ENCODE measurements around the gene TMEM115.

TMEM115 gene

DNA sequence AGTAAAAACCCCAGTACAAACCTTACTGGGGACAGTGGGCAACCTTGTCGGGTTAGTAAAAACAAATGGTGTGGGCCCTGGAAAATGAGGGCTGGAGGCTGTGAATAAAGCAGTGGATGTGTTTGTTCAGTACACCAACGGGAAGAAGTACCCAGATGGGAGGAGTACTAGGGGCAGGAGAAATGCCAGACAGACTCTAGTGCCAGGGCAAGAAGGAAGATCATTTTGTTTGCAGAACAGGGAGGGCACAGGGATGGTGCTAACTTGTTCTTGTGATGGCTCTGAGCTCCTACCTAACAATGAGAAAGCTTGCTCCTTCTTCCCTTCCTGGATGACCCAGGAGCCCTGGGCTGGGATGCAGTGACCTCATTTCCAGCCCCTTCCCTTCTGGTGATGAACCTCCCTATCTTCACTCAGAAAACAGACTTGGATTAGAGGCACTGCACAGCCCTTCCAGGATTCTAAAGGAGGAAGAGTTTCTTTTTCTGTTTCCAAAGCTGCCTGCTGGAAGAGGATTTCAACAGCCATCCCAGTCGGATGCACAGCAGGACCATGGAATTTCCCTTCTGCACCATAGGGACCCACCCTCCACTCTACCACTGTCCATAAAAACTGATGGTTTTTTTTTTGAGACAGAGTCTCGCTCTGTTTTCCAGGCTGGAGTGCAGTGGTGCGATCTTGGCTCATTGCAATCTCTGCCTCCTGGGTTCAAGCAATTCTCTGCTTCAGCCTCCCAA is 24.8 kb downstream of the TMEM115 start:
- DNase-seq (ENCODE audit: low spot score), result no peak

DNA sequence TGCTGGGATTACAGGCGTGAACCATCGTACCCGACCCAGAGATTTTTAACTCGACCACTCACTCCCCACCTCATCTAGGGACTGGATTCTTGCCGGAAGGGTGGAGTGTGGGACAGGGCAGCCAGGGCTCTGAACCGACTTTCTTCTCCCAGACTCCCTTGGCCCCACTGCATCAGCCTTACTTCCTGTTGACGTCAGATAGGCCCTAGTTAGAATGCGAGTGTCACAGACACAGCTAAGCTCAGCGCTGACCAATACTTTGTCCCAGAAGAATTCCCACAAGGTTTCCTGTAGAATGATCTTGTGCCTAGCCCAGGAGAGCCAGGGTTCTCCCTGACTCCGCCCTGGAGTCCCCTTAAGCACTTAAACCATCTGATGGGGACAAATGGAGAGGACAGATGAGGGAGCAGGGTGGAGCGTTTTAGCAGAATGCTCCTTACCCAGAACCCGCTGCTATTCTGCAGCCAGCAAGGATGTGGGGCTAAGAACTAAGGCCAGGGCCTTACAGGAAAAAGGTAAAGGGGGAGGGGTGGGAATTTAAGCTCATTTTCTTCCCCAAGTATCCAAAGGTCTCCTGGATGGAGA is 25.5 kb downstream of the TMEM115 start:
- DNase-seq (ENCODE audit: low spot score), result peak; percentile 64

DNA sequence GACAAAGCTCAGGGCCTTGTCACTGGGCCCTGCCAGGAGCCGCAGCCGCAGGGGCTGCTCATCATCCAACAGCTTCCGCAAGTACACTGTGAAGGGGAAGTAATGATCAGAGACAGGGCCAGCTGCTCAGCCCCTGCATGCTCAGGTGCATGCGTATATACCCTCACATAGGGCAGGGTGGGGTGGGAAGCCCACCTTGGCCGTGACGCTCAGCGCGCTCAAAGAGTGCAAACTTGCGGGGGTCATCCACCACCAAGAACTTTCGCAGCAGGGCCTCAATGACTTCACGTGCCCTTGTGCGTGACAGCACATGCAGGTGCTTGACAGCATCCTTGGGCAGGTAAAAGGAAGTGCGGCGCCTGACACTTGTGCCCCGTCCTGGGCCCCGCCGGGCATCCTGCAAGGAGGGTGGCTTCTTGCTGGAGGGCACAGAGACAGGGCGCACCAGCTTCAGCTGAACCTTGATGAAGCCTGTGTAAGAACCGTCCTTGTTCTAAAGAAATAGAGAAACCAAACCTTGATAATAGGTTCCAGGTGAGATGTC is 27.9 kb downstream of the TMEM115 start:
- no peak for DNase-seq (ENCODE audit: low spot score)

DNA sequence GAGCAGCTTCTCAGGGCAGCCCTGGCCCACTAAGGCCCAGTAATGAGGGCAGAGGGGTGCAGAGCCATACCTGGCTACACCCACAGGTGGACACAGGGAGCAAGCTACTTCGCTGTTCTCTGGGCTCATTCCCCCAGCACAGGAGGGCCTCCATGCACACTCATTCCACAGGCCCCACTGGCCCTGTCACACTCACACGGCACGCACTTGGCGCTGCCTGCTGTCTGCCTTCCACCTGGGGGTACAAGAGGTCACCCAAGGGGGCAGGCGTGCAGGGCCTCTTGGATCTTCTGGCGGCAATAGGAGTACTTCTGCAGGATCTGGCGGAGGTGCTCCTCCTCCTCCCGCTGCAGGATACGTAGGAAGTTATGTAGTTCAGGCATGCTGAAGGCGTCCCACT is 29.0 kb downstream of the TMEM115 start:
- no peak for DNase-seq (ENCODE audit: low spot score)

DNA sequence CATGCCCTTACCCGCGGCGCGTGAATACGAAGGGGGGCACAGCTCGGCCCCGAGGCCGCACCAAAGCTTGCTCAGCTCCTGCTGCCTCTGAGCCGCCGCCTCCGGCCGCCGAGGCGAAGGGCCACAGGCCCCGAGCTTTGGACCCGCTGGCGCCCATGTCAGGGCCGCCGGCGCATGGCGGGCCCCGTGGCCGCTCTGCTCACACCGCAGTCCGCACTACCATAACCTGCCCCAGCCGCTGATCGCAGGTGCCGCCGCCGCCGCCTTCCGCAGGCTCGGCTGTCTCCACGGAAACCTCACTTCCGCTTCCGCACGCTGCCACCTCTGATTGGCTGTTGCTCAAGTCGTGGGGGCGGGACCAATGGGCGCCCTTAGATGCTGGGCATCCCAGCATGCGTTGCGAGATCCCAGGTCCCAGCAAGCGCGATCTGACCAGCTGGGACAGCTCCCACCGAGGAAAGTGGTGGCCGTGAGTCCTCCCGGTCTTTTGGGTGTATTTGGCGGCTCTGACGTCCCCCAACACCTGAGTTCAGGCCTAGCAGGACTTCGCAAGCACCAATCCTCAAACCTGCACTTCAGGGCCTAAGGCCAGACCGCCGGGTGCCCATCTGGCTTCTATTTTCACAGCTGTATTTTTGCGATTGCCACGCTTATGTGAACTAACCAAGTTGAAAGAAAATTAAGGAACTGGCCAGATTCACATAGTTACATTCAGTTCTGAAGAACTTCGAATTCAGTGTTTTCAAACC is 31.2 kb downstream of the TMEM115 start, which contains the start of gene TUSC2:
TSS of gene TUSC2 (minus strand) at position 281 of the 749 bp plus-strand sequence. CDS start at position 157, 124 bp downstream.
- peak; percentile 96 for DNase-seq (ENCODE audit: low spot score)

DNA sequence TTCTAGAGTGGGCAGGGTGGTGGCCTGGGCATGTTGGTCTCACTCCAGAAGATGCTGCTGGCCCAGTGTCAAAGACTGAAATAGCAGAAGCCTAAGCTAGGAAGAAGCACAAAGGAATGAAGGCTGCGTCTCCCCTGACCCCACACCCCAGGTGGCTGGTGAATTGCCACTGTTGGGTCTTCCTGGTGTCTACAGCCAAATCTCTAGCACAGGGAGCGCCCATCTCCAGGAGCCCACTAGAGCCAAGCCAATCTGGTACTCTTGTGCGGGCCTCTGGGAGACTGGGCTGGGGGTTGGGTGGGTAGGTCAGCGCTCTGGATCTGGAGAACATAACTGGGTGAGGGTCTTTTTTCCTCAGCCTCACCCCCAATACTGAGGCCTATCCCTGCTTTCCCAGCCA is 32.2 kb downstream of the TMEM115 start:
- no peak for DNase-seq (ENCODE audit: low spot score)

DNA sequence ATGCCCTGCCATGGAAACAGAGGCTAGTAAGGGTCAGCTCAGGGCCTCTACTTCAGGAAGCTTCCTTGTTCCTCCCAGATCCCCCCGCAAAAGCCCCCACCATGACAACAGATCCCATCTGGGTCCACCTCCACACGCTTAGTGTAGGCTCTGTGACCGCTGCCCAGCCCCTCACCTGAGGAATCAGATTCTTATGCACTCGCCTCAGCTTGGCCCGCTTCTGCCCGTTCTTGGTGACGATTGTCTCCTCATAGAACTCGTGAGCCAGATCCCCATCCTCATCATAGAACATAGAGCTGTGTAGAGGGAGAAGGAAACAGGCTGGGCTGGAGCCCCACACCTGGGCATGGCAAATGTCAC is 33.2 kb downstream of the TMEM115 start:
- DNase-seq (ENCODE audit: low spot score), result no peak

DNA sequence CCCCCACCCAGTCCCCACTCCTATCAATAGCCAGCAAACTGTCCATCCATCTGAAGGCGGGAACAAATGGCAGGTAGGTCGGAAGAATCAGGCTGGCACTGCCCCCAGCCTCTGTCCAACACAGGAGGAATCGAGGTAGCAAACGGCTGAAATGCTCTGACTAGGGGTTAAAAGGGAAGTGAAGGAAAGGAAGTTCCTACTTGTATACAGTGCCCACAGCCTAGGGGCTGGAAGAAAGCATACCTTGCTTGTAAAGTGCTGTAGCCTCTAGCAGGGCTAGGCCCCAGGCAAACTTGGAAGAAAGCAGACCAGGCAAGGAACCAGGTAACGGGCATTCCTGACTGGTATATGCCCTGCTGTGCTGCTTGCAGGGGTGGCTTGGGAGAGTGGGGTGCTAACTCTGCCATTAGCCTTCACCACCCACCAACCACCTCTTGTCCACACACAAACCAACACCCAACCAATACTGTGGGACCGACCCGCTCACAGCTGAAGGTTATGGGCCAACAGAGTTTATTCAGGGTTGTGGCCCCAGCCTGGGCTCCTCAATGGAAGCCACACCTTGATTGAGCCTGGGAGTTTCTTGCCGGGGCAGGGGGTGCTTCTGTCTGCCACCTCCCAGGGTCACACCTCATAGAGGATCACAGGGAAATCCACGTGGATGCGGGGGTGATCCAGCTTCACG is 33.7 kb downstream of the TMEM115 start:
- DNase-seq (ENCODE audit: low spot score), result no peak

DNA sequence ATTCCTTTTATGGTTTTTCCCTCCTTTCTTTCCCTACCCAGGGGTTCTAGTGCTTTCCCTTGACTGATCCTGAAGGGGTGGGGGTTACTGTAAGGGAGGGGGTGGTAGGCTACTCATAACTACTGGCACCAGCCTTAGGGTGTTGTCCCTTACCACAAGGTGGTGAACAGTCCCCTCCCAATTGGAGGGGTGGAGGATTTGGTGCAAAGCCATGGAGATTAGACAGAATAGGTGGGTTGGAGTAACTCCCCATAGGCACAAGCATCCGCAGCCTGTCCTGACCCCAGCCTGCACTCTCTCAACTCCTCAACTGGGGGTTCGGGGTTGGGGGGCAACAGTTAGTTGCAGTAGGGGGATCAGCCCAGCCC is 34.2 kb downstream of the TMEM115 start:
- no peak for DNase-seq (ENCODE audit: low spot score)

DNA sequence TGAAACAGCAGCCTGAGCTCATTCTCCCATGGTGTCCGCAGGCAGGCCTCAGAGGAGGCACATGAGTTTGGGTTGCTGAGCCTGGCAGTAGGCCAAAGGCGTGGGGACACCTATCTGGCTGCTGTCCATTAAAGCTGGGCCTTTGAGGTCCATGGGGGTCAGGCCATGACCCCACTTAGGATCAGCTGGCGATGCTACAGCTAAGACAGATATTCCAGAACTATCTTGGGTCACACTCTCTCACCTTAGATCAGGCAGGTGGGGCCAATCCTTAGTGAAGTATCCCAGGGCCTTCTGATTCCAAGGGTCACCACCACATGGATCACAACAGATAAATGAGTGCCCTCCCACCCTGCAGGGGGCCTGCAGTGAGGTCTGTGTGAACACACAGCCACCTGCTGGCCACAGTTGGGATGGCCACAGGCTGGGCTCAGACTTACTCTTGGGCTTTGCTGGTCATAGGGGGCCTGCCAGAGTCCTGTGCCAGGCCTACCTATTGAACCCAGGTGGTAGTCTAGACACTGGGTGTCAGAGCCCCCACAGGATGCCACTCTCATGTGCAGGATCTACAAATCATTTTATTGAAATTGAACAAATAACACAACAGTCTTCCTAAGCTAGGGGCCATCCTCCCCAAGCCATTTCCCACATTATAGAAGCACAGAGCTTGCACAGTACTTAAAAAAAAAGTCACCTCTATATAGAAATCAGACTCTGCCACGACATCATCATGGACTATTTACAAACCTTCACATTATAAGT is 34.8 kb downstream of the TMEM115 start:
- DNase-seq (ENCODE audit: low spot score), result peak; percentile 78

DNA sequence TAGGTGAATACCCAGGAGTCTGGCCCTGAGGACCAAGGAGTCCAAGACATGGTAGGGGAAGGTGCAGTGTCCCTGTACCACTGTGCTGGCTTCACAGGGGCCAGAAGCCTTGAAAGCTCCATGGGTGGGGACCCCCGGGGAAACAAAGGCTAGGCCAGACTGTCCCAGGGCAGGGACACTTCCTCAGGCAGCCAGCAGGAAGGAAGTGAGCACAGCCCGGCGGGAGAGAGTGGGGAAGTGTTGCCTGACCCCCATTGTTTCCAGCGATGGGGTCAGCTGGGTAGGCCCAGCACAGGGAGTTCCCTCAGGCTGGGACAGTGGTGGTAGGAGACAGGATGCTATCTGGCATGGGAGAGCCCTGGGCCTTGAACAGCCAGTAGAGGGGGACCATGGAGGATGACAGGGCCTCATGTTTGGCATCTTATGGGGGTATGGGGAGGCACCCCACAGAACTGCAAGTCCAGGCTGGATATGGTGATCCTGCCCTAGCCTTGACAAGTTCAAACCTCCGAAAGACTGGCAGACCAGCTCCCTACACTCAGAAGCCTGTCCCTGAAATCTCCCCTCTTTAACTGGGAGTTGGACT is 35.6 kb downstream of the TMEM115 start:
- no peak for DNase-seq (ENCODE audit: low spot score)

DNA sequence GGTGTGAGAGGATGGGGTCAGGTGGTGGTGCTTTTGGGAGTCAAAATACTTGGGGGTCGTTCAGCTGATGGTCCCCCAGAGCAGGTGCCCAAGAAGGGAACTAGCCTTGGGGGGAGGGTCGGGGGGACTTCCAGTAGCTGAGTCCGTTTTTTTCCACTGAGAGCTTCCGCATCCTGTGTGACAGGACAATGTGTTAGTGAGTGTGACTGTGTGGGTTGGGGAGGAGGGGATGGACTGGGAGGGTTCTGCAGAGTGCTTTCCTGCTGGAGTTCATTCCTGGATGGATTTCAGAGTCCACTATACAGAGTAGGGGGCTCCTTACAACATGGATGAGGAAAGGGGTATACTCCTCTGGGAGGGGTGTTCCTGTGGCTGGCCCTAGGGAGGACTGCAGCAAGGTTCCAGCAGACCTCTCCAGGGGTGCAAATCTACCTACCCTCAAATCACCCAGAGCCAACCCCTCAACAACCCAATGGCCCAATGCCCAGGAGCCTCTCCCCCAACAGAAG is 36.2 kb downstream of the TMEM115 start:
- no peak for DNase-seq (ENCODE audit: low spot score)

DNA sequence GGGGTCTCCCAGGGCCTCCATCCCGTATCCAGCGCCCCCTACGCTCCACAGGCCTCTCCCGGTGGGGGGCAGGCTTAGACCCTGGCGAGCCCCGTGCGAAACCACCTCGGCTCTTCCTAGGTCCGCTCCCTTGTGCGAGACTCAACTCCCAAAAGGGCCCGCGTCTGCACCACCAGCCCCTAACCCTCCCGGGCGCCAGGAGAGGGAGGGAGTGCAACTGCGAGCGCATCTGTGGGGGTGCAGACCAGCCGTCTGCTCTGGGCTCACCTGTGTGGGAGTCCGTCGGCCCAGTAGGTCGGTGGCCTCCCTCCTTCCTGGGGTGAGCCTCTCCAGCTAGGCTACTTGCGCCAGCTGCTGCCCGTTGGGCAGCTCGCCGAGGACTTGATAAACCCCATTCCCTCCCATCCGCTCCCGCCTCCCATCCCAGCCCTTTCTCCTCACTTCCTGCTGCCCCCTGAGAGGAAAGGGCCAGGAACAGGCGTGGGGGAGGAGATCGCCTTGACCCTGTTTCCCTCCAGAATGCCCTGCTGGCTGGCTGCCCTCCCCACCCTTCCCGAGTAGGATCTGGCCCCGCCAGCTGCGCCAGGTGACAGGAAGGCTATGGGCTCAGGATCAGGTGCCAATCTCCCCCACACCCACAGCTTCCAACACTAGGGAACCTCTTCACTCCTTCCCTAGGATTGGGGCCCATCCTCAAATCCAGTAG is 36.8 kb downstream of the TMEM115 start, which contains the start of gene HYAL2:
TSS of gene HYAL2 (minus strand) at position 360 of the 706 bp plus-strand sequence. CDS start 2,256 bp downstream, outside the sequence.
- no peak for DNase-seq (ENCODE audit: low spot score)

DNA sequence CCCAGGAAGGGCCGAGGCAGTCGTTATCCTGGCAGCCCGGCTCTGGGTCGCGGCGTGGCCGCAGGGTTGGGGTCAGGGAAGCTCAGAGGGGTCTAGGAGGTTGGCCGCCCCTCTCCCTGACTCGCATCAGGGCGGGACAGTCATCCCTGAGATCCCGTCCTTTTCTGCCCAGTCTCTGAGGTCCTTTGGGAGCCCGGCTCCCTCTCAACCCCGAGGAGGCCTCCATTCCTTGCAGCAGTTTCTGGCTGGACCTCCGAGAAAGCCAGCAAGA is 37.3 kb downstream of the TMEM115 start:
- no peak for DNase-seq (ENCODE audit: low spot score)

DNA sequence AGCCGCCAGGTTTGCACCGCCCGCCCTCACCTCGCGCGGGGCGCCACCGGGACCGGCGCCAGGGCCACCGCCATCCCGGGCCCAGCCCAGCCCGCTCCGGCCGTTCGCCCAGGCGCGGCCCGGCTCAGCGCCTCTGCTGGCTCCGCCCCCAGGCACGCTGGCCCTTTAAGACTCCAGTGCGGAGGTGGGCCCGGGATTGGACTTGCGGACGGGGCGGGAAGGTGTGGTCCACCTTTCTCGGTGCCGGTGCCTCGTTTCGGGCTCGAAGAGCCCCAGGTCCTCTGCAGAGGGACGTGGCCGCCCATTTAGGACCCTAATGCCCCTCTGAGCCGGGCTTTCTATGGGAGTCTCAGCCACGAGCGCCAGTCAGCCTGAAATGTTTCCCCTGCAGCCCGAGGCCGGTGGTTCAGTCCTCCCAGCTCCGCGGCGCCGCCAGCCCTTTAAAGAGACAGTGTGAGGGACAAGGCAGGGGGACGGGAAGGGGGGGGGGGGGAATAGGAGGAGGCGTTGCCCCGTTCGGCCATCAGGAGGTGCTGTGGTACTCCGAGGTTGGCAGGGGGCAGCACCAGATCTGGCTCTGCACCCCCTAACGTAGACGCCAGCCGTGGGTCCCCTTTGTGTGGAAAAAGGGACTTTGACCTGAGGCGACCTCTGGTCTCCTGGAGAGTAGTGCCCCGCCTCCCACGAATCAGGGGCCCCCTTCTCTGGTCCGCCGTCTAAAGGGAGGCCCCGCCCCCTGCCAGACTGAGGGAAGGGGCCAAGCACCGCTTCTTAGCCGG is 37.8 kb downstream of the TMEM115 start:
- peak; percentile 94 for DNase-seq (ENCODE audit: low spot score)

DNA sequence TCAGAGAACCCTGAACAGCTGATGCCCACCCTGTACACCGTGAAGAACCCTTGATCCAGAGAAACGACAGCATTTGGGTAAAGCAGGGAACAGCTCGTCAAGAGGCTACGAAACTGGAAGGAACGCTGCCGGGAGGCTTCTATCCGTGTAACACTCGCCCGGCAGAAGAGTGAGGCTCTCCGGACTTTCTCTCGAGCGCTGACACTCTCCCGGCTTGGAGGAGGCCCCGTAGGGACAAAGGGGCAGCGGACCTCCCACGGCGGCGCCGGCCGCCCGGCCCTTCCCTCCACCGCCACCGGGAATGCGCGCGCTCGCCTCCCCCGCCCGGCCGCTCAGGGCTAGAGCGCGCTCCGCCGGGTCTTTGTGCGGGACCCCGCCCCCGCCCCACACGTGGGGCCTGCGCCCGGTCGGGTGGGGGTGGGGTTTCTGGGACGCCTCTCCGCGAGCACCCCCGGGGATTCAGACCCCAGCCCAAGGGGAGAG is 38.4 kb downstream of the TMEM115 start:
- DNase-seq (ENCODE audit: low spot score), result peak; percentile 89

DNA sequence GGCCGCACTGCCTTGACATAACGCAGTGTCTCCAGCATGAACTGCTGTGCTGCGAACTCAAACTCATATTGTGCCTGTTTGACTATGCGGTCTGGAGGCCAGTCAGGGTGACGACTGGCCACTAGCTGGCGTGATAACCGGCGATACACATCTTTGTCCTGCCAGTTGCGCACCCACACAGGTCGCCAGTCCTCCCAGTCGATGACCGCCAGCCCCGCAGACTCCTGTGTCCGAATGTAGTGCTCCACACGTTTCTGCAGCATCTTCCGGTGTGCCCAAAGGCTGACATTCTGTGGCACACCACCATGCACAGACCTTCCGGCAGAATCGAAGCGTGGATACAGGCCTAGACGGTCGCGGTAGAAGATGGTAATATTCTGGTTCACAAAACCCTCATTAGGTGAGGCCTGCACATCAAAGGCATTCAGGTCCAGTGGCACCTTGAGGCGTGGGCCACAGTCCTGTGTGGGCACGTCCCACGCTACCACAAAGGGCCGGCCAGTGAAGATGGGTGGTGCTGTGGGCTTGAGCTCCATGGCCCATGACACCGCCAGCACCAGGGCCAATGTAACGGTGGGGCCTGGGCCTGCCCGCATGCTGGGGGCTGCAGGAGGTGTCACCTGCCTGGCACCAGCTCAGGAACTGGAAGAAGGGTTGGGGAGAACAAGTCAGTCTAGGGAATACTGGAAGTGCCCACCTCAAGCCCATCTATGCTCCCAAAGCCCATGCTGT is 39.3 kb downstream of the TMEM115 start:
- DNase-seq (ENCODE audit: low spot score), result no peak

DNA sequence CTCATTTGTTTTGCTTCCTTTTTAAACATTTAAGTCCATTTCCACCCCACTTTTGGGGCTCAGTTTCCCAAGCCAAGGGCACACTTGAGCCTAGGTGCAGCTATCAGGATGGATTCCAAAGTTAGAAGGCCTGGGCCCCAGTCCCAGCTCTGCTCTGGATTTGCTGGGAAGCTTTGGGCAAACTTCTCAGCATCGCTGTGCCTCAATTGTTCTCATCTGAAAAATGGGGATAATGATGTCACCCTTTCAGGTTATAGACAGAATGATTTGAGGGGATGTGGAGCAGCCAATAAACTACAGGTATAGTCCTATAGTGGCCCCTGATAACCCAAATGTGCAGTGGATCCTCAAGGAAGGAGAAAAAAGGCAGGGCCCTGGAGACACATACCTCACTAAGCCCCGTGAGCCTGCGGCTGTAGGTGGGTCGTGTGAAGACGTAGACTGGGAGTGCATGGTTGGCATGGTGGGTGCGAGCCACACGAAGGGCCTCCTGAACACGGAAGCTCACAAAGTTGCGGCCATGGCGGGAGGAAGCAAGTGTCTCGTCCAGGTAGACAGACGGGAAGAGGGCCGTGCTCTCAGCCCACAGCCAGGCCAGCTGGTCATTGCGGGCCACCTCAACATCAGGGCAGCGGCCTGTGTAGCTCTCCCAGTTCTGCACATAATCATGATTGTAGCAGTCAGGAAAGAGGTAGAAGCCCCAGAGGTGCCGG is 40.0 kb downstream of the TMEM115 start:
- no peak for DNase-seq (ENCODE audit: low spot score)

Data from AG20443 (cell line).